Glutamatergic neuron (in vitro differentiated cells): Measurements from ENCODE around the gene RFXANK. TPM values are rescaled to one million over a fixed set of nuclear protein-coding genes. Genes with fewer than 3 reads are reported as not detected.

Source experiments
- DNase-seq: peaks from one replicate; pipeline ENCODE4 v3.0.0; 2022
- H3K27ac Mint-ChIP-seq: one replicate; pipeline ENCODE4 v1.8.0; 2020; ENCODE audit warnings: mild to moderate bottlenecking, mixed read lengths, inconsistent platforms; ENCODE audit not compliant: unreplicated experiment
- H3K27me3 Mint-ChIP-seq: one replicate; pipeline ENCODE4 v1.8.0; 2020; ENCODE audit warnings: mild to moderate bottlenecking, moderate library complexity, mixed read lengths, inconsistent platforms; ENCODE audit not compliant: unreplicated experiment
- H3K36me3 Mint-ChIP-seq: one replicate; pipeline ENCODE4 v1.8.0; 2020; ENCODE audit warnings: mild to moderate bottlenecking, mixed read lengths, inconsistent platforms; ENCODE audit not compliant: unreplicated experiment
- H3K4me1 Mint-ChIP-seq: one replicate; pipeline ENCODE4 v1.8.0; 2020; ENCODE audit warnings: mild to moderate bottlenecking, low read depth, mixed read lengths, inconsistent platforms; ENCODE audit not compliant: unreplicated experiment
- H3K4me3 Mint-ChIP-seq: one replicate; pipeline ENCODE4 v1.8.0; 2020; ENCODE audit warnings: mild to moderate bottlenecking, mixed read lengths, inconsistent platforms; ENCODE audit not compliant: unreplicated experiment
- H3K9me3 Mint-ChIP-seq: one replicate; pipeline ENCODE4 v1.8.0; 2020; ENCODE audit warnings: mild to moderate bottlenecking, moderate library complexity, mixed read lengths, inconsistent platforms; ENCODE audit not compliant: unreplicated experiment
- CTCF ChIP-seq: fragments of 200-600 bp; sonication (generic); IDR thresholded peaks from one replicate; pipeline ENCODE4 v1.5.0; 2021; ENCODE audit not compliant: partially characterized antibody, unreplicated experiment
- total RNA-seq: library from RNA; stranded (reverse); fragmentation: NEBNext Ultra II Directional; extraction: Animal tissue kit (Norgen Biotek cat#: 25700); gene quantifications from one replicate; pipeline ENCODE4 v1.2.1, GENCODE V29; 2021; ENCODE audit not compliant: unreplicated experiment

RFXANK gene
- total RNA-seq, 1 donor from 2014 or later = 73.5 TPM

- no peaks in the 10 kb centered on the region for H3K4me1 Mint-ChIP-seq
- no peak for DNase-seq
- H3K36me3 Mint-ChIP-seq = peaks cover 3% of the 10 kb centered on the region
- H3K27ac Mint-ChIP-seq = no peak overlapping the region
- no peak for TF ChIP-seq CTCF
- H3K27me3 Mint-ChIP-seq = peaks cover 6% of the 10 kb centered on the region
- no peak overlapping the region for H3K4me3 Mint-ChIP-seq
- peaks cover 6% of the 10 kb centered on the region for H3K9me3 Mint-ChIP-seq
Measured at GRCh38 chr19:19152668-19153384, 39.2 kb upstream of the RFXANK start.

- Mint-ChIP-seq H3K4me1 (no peaks in the 10 kb centered on the region), H3K27ac (no peak overlapping the region), H3K4me3 (no peak overlapping the region), H3K36me3 (peaks cover 3% of the 10 kb centered on the region), H3K27me3 (peaks cover 6% of the 10 kb centered on the region), H3K9me3 (peaks cover 5% of the 10 kb centered on the region)
- no peak for DNase-seq
- TF ChIP-seq CTCF = no peak
Measured at GRCh38 chr19:19154768-19155494, 37.1 kb upstream of the RFXANK start.

GRCh38 chr19:19155495-19156219 is 36.4 kb upstream of the RFXANK start:
- TF ChIP-seq CTCF = no peak

GRCh38 chr19:19157808-19158207 is 34.2 kb upstream of the RFXANK start:
- no peak overlapping the region for H3K27ac Mint-ChIP-seq
- H3K9me3 Mint-ChIP-seq = peaks cover 3% of the 10 kb centered on the region
- H3K4me1 Mint-ChIP-seq = no peaks in the 10 kb centered on the region
- peaks cover 7% of the 10 kb centered on the region for H3K27me3 Mint-ChIP-seq
- TF ChIP-seq CTCF = no peak
- H3K36me3 Mint-ChIP-seq = peaks cover 3% of the 10 kb centered on the region
- no peak for DNase-seq
- H3K4me3 Mint-ChIP-seq = no peak overlapping the region

More at GRCh38 chr19:19155495-19156219, 36.4 kb upstream of the RFXANK start:
- Mint-ChIP-seq H3K36me3 (peaks cover 3% of the 10 kb centered on the region), H3K27ac (no peak overlapping the region), H3K27me3 (peaks cover 6% of the 10 kb centered on the region), H3K9me3 (peaks cover 5% of the 10 kb centered on the region), H3K4me1 (no peaks in the 10 kb centered on the region), H3K4me3 (no peak overlapping the region)
- DNase-seq = no peak
